ENCODE results near the gene FRAT1.
"Not testable (repeated sequence)": the region's sequence is repeated elsewhere in the genome, so short reads cannot be mapped to it uniquely, and the experiment has no call there.

The FRAT1 gene

GRCh38 chr10:97332591-97333350 lies 13.7 kb downstream of the FRAT1 start:
- DNase-seq, result peak in 39 of 42 donors; percentile 38 to 85 (median 64)
- intact Hi-C loops (cut with DNase I), result loop anchor here (5.0 kb wide), 1 partner anchor 50 kb away; no protein-coding TSS in a partner anchor

DNA sequence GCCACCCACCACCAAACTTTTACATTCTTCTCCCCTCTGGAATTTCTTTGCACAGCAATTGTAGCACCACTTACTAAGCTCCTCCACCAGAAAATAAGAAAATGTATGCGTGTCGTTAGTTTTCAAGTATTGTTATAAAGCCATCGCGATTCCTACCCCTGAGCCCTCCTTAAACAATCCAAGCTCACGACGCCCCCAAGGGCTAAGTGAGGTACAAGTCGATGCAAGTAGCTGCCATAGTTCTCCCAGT lies 14.2 kb downstream of the FRAT1 start:
- peak in 4 of 42 donors; percentile 35 to 46 (median 44) for DNase-seq
- intact Hi-C loops (cut with DNase I), result loop anchor here (5.0 kb wide), 1 partner anchor 51 kb away; no protein-coding TSS in a partner anchor

DNA sequence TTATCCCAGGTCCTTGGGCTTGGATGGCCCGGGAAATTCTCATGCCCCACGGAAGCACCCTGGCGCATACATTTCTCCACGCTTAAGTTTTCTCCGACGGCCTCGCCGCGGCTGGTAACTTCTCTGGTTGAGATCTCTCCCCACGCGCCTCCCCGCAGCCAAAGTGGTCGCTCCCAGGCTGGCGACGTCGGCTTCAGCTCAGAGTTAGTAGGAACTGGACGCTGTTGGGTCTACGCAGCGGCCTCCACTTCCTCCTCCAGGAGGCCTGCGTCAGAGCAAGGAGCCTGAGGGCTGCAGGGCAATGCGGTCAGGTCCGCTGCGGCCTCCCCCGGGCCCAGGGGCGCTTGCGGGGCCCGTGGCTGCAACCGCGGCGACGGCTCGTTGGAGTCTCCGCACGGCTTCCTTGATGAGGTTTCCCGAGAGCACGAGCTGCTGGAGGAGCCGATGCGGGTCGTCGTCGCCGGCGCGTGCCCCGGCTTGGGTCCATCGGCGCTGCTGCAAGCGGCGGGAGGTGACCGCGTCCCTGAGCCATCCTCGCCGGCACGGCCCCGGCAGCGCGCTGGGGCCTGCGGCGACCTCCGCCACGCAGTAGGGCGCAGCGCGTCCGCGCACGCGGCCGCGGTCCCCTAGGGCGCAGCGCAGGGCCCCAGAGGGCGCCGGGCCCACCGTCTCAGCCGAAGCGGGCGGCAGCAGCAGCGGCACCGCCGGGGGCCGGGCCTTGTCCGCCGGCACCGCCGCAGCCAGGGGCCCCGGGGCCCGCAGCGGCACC lies 14.7 kb downstream of the FRAT1 start:
- intact Hi-C loops (cut with DNase I), result loop anchor here (1.0 to 5.0 kb wide), 2 partner anchors 14 to 51 kb away; partner anchors contain the start of gene FRAT1
- DNase-seq, result peak in 29 of 42 donors; percentile 23 to 70 (median 48)

DNA sequence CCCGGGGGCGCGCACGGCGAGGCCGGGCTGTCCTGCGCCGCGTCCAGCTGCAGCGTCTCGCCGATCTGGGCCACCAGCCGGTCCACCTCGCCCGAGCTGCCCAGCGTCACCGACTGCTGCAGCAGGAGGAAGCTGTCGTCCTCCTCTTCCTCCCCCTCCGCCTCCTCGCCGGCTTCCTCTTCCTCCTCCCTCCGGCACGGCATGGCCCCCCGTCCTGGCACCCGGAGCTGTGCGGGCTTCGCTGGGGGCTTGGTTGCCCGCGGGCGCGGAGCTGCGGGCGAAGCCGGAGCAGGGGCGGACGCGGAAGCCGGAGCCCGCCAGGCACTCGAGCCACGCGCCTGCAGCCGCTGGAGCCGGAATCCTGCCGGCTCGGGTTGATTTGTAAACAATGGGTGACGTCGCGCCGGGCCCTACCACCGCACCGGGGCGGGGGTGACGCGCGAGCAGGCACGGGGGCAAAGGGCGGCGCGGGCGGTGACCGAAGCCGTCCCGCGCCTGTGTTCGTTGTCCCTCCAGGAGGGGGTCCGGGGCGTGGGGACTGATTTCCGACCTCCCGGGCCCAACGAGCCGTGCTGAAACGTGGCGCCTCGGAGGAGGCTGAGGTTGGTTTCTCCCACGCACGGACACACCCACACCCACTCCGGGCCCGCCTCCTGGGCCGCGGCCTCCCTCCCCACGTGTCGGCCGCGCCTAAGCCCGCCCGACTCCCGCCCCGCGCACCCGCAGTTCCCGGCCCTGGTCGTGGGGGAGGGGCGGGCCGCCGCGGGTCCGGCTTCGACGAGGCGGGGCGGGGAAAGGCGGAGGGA lies 15.5 kb downstream of the FRAT1 start, which contains the start of gene FRAT2:
Gene FRAT2, minus strand, starts transcription at position 360 of the 806 bp plus-strand sequence. Its CDS starts 157 bp downstream, at position 203.
- DNase-seq, result peak; percentile 74 to 95 (median 91)
- intact Hi-C loops (cut with DNase I), result loop anchor here (1.0 to 5.0 kb wide), 2 partner anchors 15 to 52 kb away; partner anchors contain the start of gene FRAT1

- intact Hi-C loops (cut with DNase I), result no loop called here
- peak in 1 of 42 donors; percentile 33 for DNase-seq
These were observed 16.1 kb downstream of the FRAT1 start for GRCh38 chr10:97335188-97335619.

DNA sequence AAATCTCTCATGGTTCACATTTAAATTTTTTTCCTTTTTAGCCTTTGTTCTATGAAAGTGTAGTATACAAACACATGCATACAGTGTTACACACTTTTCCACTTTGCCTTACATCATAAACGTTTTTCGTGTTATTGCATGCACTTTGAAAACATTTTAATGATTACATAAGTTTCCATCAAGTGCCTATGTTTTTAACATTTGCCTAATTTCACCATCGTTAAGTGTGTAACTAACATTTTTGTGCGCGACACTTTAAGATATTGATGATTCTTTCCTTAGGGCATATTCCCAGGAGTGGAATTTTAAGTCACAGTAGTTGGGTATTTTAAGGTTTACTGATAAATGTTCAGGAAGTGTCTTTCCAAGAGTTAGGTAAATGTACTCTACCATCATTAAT lies 16.9 kb downstream of the FRAT1 start:
- no peak for DNase-seq
- intact Hi-C loops (cut with DNase I), result no loop called here

GRCh38 chr10:97336446-97336845 lies 17.4 kb downstream of the FRAT1 start:
- intact Hi-C loops (cut with DNase I), result no loop called here
- DNase-seq, result no peak

DNA sequence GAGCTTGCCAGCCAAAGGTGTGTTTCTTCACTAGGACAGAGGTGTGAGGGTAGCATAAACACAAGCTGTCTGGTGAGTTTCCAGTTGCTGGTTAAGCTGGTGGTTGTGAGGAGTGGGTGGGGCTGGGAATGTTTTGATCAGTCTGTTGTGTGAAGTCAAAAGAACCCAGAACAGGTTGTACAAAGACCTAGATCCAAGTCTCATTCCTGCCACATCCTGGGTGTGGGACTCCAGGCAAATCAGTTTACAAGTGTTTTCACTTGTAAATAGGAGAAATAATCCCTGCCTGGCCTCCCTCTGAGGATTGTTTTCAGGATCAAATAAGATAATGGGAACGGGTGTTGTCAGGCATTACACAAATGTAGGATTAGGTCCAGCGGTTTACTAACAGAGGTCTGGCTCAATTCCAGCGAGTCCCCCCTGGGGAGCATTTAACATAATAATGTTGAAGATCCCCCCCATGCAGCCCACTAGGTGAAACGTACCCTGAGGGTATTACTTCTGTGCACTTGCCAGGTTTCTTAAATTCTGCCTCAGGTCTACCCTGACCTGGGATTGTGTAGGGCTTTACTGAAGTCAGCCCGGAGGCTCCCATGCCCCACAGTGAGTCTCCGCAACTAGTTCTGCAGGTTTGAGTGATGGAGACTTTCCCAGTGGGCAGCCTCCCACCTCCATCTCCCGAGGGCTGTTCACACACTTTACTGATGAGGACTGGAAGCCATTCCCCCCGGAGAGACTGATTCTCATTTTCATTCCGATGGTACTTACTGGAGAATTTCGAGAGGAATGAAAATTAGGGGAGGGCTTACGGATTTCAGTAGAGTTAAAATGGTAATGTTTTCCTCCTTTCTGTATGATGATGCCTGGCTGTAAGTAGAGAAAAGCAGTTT lies 18.1 kb downstream of the FRAT1 start:
- peak in 1 of 42 donors; percentile 37 for DNase-seq
- intact Hi-C loops (cut with DNase I), result no loop called here

DNA sequence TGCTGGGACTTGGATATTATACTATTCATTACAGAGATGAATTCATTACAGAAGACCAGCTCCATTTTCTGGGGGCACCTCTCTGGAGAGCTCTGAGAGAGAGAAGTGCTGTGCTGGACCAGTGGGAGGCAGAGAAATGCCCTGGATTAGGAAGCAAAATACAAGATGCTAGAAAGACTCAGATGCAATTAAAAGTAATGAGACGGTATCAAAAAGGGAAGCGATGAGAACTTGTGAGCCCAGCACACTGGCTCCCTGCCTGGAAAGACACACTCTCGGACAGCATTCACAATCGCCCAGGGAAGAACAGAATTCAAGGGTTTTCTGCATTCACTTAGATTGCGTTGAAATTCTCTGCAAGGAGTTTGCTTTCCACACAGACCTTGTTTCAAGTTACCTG lies 19.0 kb downstream of the FRAT1 start:
- intact Hi-C loops (cut with DNase I), result no loop called here
- DNase-seq, result peak in 2 of 42 donors; percentile 27 to 36

GRCh38 chr10:97341416-97341815 lies 22.3 kb downstream of the FRAT1 start:
- no peak for DNase-seq
- intact Hi-C loops (cut with DNase I), result no loop called here

DNA sequence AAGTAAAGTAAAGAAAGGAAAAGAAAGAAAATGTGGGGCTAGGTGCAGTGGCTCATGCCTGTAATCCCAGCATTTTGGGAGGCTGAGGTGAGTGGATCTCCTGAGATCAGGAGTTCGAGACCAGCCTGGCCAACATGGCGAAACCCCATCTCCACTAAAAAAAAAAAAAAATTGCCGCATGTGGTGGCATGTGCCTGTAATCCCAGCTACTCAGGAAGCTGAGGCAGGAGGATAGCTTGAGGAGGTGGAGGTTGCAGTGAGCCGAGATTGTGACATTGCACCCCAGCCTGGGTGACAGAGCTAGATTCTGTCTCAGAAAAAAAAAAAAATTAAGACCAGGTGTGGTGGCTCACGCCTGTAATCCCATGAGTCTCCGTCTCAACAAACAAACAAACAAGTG lies 24.6 kb downstream of the FRAT1 start:
- intact Hi-C loops (cut with DNase I), result not testable (repeated sequence)

GRCh38 chr10:97347317-97347716 lies 28.2 kb downstream of the FRAT1 start:
- no peak for DNase-seq
- intact Hi-C loops (cut with DNase I), result no loop called here

More for the DNA sequence above, 24.6 kb downstream of the FRAT1 start:
- DNase-seq, result peak in 1 of 42 donors; percentile 18

DNA sequence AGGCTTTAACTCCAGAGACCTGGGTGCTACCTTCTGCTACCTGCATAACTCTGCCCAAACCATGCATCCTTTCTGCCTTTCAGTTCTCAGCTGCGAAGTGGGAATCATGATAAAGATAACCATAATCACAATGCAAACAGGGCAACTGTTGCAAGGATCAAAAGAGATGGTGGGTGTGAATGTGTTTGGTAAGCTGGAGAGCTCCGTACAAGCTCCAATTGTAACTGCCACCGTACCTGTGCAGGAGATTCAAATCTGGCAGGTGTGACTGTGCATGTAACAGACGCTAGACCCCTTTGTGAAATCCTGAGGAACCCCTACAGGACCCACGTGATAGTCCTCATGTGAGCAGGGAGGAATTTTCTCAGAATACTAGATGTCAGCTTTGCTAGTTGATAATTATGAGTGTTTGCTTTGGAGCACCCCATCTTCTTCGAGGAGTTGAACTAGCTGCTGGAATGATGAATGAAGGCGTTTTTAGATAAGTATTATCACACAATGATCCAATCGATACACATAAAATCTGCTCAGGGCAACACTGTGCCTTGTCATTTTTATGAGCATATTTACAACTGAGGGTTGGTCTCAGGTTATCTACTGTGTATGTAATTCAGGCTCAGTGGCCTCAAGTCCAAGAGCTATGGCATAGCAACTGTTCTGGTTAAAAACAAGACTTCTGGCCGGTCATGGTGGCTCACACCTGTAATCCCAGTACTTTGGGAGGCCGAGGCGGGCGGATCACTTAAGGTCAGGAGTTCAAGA lies 30.9 kb downstream of the FRAT1 start:
- intact Hi-C loops (cut with DNase I), result no loop called here
- no peak for DNase-seq

- intact Hi-C loops (cut with DNase I), result no loop called here
- no peak for DNase-seq
These were observed 34.9 kb downstream of the FRAT1 start for GRCh38 chr10:97353945-97354344.

GRCh38 chr10:97355571-97355975 lies 36.5 kb downstream of the FRAT1 start:
- intact Hi-C loops (cut with DNase I), result no loop called here

GRCh38 chr10:97356318-97356914 lies 37.3 kb downstream of the FRAT1 start:
- intact Hi-C loops (cut with DNase I), result no loop called here
- no peak for DNase-seq

More at GRCh38 chr10:97355571-97355975, 36.5 kb downstream of the FRAT1 start:
- DNase-seq, result peak in 40 of 42 donors; percentile 23 to 75 (median 58)

DNA sequence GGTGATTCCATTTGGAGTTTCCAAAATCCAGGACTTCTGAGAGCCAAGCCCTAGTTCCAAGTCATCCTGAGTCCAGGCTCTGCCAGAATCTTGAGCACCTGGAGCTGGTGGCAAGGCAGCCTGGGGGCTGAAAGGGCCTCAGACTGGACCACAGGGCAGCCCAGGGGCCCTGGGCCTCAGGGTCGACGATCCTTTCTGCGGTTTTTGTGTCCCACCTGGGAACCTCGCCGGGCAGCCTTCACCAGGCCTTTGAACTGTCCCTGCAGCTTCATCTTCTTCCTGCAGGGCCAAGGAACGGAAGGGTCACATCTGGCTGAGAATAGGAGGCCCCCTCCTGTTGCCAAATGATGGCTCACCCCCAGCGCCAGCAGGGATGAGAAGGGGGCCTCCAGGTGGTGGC lies 37.8 kb downstream of the FRAT1 start:
- DNase-seq, result no peak
- intact Hi-C loops (cut with DNase I), result no loop called here
